Activated CD4-positive, alpha-beta memory T cell treated with anti-CD3 and anti-CD28 coated beads, Interleukin-2, amount 10 ng/mL, durations not matched to agents 7 days and 5 days (primary cell): Measurements from ENCODE around the gene TRIM50. TPM values are rescaled to one million over a fixed set of nuclear protein-coding genes. Genes with fewer than 3 reads are reported as not detected.
"Not testable (repeated sequence)": the region's sequence is repeated elsewhere in the genome, so short reads cannot be mapped to it uniquely, and the experiment has no call there.

Source experiments
- CTCF ChIA-PET: fragments of 350-600 bp; sonication (Branson Sonifier 250); formaldehyde crosslinking; loops from one replicate; lab custom pipeline; 2021; ENCODE audit warnings: antibody characterized with exemption, inconsistent platforms; lab: Charles Lee
- POLR2A ChIA-PET: fragments of 350-600 bp; sonication (Branson Sonifier 250); formaldehyde crosslinking; loops from one replicate; lab custom pipeline; 2021; ENCODE audit warnings: antibody characterized with exemption; lab: Charles Lee
- DNase-seq: peaks from one replicate; pipeline ENCODE4 v3.0.0-alpha.2; 2020
- H3K27ac Mint-ChIP-seq: one replicate; pipeline ENCODE4 v1.8.0; 2021; ENCODE audit warnings: mild to moderate bottlenecking, mixed read lengths
- H3K27me3 Mint-ChIP-seq: one replicate; pipeline ENCODE4 v1.8.0; 2021; ENCODE audit warnings: mixed read lengths
- H3K36me3 Mint-ChIP-seq: one replicate; pipeline ENCODE4 v1.8.0; 2021; ENCODE audit warnings: low read depth, mixed read lengths
- H3K4me1 Mint-ChIP-seq: one replicate; pipeline ENCODE4 v1.8.0; 2021; ENCODE audit warnings: mixed read lengths
- H3K4me3 Mint-ChIP-seq: one replicate; pipeline ENCODE4 v1.8.0; 2021; ENCODE audit warnings: mild to moderate bottlenecking, mixed read lengths
- H3K9me3 Mint-ChIP-seq: one replicate; pipeline ENCODE4 v1.8.0; 2021; ENCODE audit warnings: mixed read lengths
- total RNA-seq, 2 experiments: library from RNA; stranded (reverse); gene quantifications; one replicate each; pipeline ENCODE4 v1.2.3, GENCODE V29; 2021

TRIM50 gene
- total RNA-seq, 2 experiments from 2014 or later, result not detected

DNA sequence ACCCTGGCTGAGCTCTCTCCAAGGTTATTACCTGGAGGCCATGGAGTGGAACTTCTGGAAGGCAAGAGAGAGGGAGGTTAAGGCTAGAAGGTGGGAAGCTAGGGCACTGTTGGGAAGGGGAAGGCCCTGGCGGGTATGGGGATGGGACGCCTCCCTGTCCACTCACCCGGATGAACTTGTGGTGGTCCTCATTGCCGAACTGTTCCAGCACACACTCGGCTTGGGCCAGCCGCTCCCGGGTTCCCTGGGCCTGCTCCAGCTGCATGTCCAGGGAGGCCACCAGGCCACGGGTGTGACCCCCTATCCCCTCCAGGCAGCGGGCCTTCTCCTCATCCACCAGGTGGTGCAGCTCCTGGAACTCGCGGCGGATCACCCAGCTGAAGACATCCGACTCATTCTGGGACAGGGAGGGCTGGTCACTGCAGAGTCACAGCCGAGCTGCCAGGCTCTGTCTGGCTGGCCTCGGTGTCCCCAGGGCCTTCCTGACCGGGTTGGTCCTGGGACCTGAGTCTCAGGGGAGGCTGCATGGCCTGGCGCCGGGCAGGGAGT lies 9.2 kb downstream of the TRIM50 start:
- H3K9me3 Mint-ChIP-seq, POLR2A ChIA-PET, DNase-seq, H3K27me3 Mint-ChIP-seq, CTCF ChIA-PET, H3K4me3 Mint-ChIP-seq, H3K27ac Mint-ChIP-seq, H3K4me1 Mint-ChIP-seq, H3K36me3 Mint-ChIP-seq: not testable (repeated sequence)

DNA sequence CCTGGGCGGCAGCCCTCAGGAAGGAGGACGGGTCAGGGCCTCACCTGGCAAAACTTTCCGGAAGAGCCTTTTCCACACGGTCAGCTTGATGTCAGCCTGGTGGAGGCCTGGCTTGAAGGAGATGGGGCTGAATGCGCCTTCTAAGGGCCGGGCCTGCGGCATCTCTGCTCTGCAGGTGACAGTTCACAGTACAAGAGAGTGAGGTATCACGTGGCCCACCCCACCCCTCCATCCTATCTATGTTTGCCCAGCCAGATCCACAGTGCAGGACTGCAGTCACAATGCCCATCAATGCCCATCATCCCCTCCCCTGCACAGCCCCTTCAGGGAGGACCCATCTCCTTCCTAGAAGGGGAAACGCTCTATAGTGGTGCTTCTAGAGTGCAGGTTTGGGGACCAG lies 11.4 kb downstream of the TRIM50 start:
- H3K36me3 Mint-ChIP-seq, result no peaks in the 10 kb centered on the region
- H3K9me3 Mint-ChIP-seq, result no peaks in the 10 kb centered on the region
- H3K27ac Mint-ChIP-seq, result no peak overlapping the region
- no peaks in the 10 kb centered on the region for H3K4me1 Mint-ChIP-seq
- ChIA-PET POLR2A (no interaction called here), CTCF (no interaction called here)
- no peak overlapping the region for H3K4me3 Mint-ChIP-seq
- no peaks in the 10 kb centered on the region for H3K27me3 Mint-ChIP-seq
- no peak for DNase-seq

DNA sequence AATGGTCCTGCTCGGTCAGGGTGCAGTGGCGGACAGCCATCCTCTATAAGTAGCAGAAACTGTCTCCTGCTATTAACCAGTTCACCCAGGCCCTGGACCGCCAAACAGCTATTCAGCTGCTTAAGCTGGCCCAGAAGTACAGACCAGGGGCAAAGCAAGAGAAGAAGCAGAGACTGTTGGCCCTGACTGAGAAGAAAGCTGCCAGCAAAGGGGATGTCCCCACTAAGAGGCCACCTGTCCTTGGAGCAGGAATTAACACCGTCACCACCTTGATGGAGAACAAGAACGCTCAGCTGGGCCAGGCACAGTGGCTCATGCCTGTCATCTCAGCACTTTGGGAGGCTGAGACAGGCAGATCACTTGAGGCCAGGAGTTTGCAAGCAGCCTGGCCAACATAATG lies 13.6 kb downstream of the TRIM50 start:
- POLR2A ChIA-PET, result interaction anchor here (0.5 kb wide), 1 partner anchor 12 kb away, joined by 4 read pairs; no protein-coding TSS in a partner anchor
- peaks cover 3% of the 10 kb centered on the region for H3K4me1 Mint-ChIP-seq
- CTCF ChIA-PET, result interaction anchor here (1.6 kb wide), 1 partner anchor 10 kb away, joined by 5 read pairs; no protein-coding TSS in a partner anchor

DNA sequence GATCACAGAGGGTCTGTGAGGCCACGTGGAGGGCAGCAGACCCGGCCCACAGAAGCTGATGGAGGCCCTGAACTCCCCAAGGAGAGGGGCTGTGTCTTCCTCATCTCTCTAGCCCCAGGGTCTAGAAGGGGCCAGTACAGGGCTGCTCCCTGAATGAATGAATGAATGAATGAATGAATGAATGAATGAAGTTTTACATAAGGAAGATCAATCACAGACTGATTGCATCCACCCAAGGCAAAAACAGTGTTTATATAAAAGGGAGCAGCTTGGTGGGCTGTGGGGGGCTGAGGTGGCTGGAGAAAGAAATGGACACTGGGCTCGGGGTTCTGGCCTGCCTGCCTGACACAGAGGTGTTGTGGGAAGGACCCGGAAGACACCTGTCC lies 14.4 kb downstream of the TRIM50 start:
- Mint-ChIP-seq H3K4me1 (peaks cover 9% of the 10 kb centered on the region), H3K27me3 (no peaks in the 10 kb centered on the region), H3K4me3 (no peak overlapping the region), H3K27ac (no peak overlapping the region), H3K9me3 (no peaks in the 10 kb centered on the region), H3K36me3 (peaks cover 2% of the 10 kb centered on the region)
- POLR2A ChIA-PET, result interaction anchor here (0.5 kb wide), 1 partner anchor 13 kb away, joined by 4 read pairs; no protein-coding TSS in a partner anchor
- CTCF ChIA-PET, result interaction anchor here (1.6 kb wide), 1 partner anchor 10 kb away, joined by 5 read pairs; no protein-coding TSS in a partner anchor
- DNase-seq, result no peak

More for the DNA sequence above, 13.6 kb downstream of the TRIM50 start:
- H3K27ac Mint-ChIP-seq, result no peak overlapping the region
- H3K4me3 Mint-ChIP-seq, result no peak overlapping the region
- no peaks in the 10 kb centered on the region for H3K27me3 Mint-ChIP-seq
- DNase-seq, result no peak
- no peaks in the 10 kb centered on the region for H3K36me3 Mint-ChIP-seq
- no peaks in the 10 kb centered on the region for H3K9me3 Mint-ChIP-seq

DNA sequence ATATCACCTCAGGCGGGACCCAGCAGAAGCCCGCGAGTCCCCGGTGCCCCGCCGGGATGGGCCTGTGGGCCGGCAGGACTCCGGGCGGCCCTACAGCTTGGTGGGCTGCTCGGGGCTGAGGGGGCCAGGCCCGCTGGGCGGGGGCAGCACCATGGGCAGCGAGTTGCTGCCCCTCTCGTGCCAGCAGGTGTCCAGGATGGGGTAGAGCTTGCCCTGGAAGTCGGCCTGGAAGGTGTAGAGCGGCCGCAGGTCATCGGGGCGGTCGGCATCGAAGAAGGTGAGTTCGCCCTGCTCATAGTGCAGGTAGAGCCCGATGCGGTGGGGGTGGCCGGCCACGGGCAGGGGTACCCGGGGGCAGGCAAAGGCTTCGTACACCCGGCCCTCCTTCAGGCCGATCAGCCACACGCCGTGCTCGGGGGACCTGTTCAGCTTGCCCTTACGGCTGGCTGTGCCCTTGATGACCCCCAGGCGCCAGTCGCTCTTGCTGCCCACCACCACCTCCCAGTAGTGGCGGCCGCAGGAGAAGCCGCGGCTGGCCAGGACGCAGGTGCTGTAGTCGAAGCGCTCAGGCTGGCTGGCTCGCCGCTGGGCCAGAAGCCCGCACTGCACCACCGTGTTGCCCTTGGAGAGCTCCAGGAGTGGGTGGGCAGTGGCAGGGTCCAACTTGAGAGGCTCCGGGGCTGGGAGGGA lies 14.9 kb downstream of the TRIM50 start:
- Mint-ChIP-seq H3K4me3 (no peak overlapping the region), H3K4me1 (peaks cover 12% of the 10 kb centered on the region), H3K36me3 (peaks cover 6% of the 10 kb centered on the region), H3K27ac (no peak overlapping the region), H3K27me3 (no peaks in the 10 kb centered on the region), H3K9me3 (no peaks in the 10 kb centered on the region)
- no peak for DNase-seq
- CTCF ChIA-PET, result interaction anchor here (1.6 kb wide), 1 partner anchor 11 kb away, joined by 5 read pairs; no protein-coding TSS in a partner anchor
- POLR2A ChIA-PET, result no interaction called here

DNA sequence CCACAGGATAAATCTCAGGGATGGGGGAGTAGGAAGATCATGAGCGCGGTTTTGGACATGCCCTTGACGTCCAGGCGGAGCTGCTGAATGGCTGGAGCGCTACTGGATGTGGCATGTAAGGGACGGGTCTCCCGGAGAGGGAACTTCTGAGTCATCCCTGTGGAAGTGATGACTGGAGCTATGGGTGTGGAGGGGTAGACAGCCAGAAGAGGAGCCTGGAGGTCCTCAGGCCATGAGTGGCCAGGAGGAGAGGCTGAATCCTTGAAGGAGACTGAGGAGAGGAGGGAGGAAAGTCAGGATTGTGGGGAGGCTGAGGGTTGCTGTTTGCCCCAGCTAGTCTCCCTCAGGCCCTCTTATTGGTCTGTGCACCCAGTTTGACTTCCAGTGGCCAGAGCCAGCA lies 16.5 kb downstream of the TRIM50 start:
- H3K27me3 Mint-ChIP-seq, POLR2A ChIA-PET, H3K9me3 Mint-ChIP-seq, H3K27ac Mint-ChIP-seq, DNase-seq, CTCF ChIA-PET, H3K4me3 Mint-ChIP-seq: not testable (repeated sequence)
- Mint-ChIP-seq H3K36me3 (peaks cover 19% of the 10 kb centered on the region), H3K4me1 (peaks cover 26% of the 10 kb centered on the region)

DNA sequence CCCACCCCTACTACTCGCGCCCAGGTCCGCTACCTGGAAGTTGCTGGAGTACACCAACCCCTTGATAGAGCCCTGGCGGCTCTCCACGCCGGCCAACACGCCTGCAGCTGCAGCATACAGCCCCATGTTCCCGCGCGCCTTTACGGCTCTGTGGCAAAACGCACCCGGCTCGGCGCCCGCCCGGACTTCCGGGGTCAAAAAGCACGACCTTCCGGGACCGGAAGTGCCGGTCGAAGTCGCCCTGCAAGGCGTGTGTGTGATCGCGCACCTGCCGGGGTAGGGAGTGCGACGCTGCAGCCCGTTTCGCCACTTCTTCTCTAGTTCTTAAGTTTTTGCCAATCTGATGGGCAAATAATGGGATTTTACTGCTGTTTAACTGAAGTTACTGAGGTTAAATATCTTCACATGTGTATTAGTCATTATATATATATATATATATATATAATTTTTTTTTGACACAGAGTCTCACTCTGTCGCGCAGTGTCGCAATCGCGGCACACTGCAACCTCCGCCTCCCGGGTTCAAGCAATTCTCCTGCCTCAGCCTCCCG lies 19.1 kb downstream of the TRIM50 start, which contains the start of gene NSUN5:
Gene NSUN5 (minus strand): TSS at position 162 of the 550 bp plus-strand sequence. CDS start 36 bp downstream, at position 126.
- CTCF ChIA-PET, result interaction anchor here (1.8 kb wide), 1 partner anchor 15 kb away, joined by 4 read pairs; no protein-coding TSS in a partner anchor
- Mint-ChIP-seq H3K4me3 (peak within 1 kb of the TSS; percentile 92), H3K9me3 (no peaks in the 10 kb centered on the region), H3K27ac (peak within 1 kb of the TSS; percentile 79), H3K4me1 (peaks cover 31% of the 10 kb centered on the region), H3K36me3 (peaks cover 31% of the 10 kb centered on the region), H3K27me3 (no peaks in the 10 kb centered on the region)
- peak; percentile 94 for DNase-seq
- POLR2A ChIA-PET, result no interaction called here

DNA sequence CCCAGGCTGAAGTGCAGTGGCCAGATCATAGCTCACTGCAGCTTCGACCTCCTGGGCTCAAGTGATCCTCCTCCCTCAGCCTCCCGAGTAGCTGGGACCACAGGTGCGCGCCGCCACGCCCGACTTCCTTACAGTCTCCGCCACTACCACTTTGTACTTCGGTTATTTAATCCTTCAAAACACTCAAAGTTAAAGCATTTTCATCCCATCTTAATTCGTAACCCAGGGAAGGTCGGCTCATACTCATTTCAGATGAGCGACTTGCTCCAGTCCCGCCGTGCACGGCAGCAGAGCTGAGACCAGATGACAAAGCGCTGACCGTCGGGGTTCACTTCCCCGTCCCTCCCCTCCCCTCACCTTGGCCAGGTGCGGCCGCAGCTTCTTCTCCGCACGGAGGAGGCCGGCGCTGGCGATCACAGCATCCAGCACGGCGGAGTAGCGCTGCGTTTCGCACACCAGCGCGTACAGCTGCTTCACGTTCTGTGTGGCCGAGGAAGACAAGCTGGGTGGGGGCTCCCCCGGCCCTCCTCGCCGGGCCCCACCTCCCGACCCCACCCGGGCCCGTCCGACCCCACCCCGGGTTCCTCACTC lies 19.7 kb downstream of the TRIM50 start:
- ChIA-PET CTCF (interaction anchor here (1.8 kb wide), 1 partner anchor 16 kb away, joined by 4 read pairs; no protein-coding TSS in a partner anchor), POLR2A (no interaction called here)
- H3K9me3 Mint-ChIP-seq, result no peaks in the 10 kb centered on the region
- peaks cover 31% of the 10 kb centered on the region for H3K4me1 Mint-ChIP-seq
- H3K27me3 Mint-ChIP-seq, result no peaks in the 10 kb centered on the region
- peak overlapping the region; percentile 92 for H3K4me3 Mint-ChIP-seq
- no peak for DNase-seq
- H3K27ac Mint-ChIP-seq, result peak overlapping the region; percentile 79
- H3K36me3 Mint-ChIP-seq, result peaks cover 33% of the 10 kb centered on the region

DNA sequence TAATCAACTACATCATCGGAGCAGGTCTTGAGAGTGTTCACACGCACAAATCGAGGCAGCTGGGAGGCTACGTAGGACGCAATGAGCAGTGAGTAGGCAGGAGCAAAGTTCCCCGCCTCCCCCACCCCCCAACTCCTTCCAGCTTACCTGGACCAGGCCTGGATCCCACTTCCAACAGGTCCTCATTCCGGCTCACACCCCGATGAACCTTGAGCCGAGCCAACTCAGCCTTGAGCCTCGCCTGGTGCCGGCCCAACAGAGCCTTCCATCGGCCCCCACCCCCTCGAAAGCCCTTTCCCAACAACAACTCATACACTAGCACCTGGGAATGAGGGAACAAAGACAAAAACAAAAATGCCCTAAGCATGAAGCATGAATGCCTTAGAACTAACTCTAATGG lies 20.4 kb downstream of the TRIM50 start:
- Mint-ChIP-seq H3K27ac (peak overlapping the region; percentile 41), H3K27me3 (no peaks in the 10 kb centered on the region), H3K4me1 (peaks cover 31% of the 10 kb centered on the region), H3K36me3 (peaks cover 38% of the 10 kb centered on the region), H3K9me3 (no peaks in the 10 kb centered on the region), H3K4me3 (peak overlapping the region; percentile 92)
- no peak for DNase-seq
- ChIA-PET CTCF (interaction anchor here (0.7 to 1.8 kb wide), 2 partner anchors 17 to 299 kb away, joined by 3 to 4 read pairs; no protein-coding TSS in a partner anchor), POLR2A (no interaction called here)

DNA sequence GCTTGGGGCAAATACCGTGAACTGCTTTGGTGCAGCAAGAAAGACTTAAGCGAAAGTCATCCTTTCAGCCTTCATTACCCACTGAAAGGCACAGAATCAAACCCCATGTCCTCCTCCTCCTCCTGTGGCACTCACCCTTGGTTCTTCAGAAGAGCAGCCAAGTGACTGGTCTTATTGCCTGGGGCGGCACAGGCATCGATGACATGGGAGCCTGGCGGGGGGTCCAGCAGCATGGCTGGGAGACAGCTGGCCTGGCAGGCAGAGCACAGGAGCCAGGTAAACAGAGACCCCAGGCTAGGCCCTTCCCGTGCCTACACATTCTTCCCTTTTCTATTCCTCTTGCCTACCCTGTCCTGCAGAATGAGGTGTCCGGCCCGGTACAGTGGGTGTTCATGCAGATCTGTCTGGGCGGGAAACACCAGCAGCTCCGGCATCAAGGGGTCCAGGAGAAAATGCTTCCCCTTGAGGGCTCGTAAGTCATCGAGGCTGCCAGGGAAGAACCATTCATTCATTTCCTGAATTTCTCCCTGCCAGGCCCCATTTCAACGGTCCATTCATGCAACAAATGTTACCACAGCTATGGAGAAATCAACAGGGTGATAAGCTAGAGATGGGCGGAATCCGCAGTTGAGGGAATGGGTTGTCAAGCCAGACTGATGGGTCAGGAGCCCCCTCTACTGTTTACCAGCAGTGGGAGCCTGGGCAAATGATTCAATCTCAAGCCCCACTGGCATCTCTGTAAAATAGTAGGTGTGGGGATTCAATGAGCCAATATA lies 23.1 kb downstream of the TRIM50 start:
- H3K27me3 Mint-ChIP-seq, CTCF ChIA-PET, POLR2A ChIA-PET, H3K27ac Mint-ChIP-seq, H3K9me3 Mint-ChIP-seq, H3K4me3 Mint-ChIP-seq, DNase-seq: not testable (repeated sequence)
- Mint-ChIP-seq H3K36me3 (peaks cover 38% of the 10 kb centered on the region), H3K4me1 (peaks cover 31% of the 10 kb centered on the region)

DNA sequence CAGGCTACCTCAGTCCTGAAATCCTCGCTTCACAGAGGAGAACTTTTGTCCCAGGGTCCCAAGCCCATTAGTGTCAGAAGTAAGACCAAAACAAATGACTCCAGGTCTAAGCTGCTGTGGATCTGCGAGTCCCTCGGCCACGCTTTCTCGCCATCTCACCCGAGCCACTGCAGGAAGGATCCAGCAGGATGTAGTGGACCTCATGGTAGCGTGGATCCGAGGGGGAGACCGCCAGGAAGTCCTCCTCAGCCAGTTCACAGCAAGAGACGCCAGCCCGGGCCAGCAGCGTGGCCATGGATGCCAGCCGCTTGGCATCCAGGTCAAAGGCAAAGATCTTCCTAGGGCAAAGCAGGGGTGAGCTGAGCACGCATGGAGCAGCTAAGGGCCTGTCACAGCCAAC lies 23.8 kb downstream of the TRIM50 start:
- Mint-ChIP-seq H3K36me3 (peaks cover 38% of the 10 kb centered on the region), H3K4me1 (peaks cover 26% of the 10 kb centered on the region), H3K9me3 (no peaks in the 10 kb centered on the region), H3K27ac (no peak overlapping the region), H3K4me3 (no peak overlapping the region), H3K27me3 (no peaks in the 10 kb centered on the region)
- CTCF ChIA-PET, result no interaction called here
- POLR2A ChIA-PET, result no interaction called here
- DNase-seq, result no peak

DNA sequence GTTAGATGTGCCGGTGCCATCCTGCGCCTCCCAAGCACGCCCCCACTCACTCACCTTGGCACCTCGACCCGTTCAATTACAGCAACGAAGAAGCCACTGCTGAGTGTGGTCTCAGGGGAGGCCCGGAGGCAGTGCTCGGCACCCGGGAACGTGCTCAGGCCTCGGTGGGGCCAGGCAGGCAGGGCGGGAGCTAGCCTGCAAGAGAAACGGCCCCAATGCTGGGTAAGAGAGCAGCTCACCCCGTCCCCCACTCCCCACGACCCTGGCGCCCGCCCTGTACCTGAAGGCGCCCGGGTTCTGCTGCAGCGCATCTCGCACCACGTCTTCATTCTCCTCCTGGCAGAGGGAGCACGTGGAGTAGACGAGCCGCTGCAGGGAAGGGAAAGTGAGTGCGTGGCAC lies 24.3 kb downstream of the TRIM50 start:
- peaks cover 36% of the 10 kb centered on the region for H3K36me3 Mint-ChIP-seq
- ChIA-PET CTCF (no interaction called here), POLR2A (no interaction called here)
- H3K27ac Mint-ChIP-seq, result no peak overlapping the region
- peaks cover 22% of the 10 kb centered on the region for H3K4me1 Mint-ChIP-seq
- no peak overlapping the region for H3K4me3 Mint-ChIP-seq
- H3K9me3 Mint-ChIP-seq, result no peaks in the 10 kb centered on the region
- DNase-seq, result no peak
- H3K27me3 Mint-ChIP-seq, result no peaks in the 10 kb centered on the region
